GM12864 (cell line): ENCODE measurements around the gene TEDC1.

Experiments
- DNase-seq: peaks from one replicate; pipeline ENCODE4 v3.0.0-alpha.2; 2011; ENCODE audit warnings: low read depth
- H3K4me3 ChIP-seq: 2 replicates; pipeline ENCODE4 v1.5.1; 2011; ENCODE audit warnings: mild to moderate bottlenecking, low read depth, low read length, control low read depth
- TF ChIP-seq, protein P1 (sequence below): IDR thresholded peaks from 2 replicates; pipeline ENCODE4 v1.5.1; 2011; ENCODE audit warnings: low read depth, mild to moderate bottlenecking, moderate library complexity, low read length, control low read depth, inconsistent platforms; ENCODE audit errors: missing control alignments

The TEDC1 gene

DNA sequence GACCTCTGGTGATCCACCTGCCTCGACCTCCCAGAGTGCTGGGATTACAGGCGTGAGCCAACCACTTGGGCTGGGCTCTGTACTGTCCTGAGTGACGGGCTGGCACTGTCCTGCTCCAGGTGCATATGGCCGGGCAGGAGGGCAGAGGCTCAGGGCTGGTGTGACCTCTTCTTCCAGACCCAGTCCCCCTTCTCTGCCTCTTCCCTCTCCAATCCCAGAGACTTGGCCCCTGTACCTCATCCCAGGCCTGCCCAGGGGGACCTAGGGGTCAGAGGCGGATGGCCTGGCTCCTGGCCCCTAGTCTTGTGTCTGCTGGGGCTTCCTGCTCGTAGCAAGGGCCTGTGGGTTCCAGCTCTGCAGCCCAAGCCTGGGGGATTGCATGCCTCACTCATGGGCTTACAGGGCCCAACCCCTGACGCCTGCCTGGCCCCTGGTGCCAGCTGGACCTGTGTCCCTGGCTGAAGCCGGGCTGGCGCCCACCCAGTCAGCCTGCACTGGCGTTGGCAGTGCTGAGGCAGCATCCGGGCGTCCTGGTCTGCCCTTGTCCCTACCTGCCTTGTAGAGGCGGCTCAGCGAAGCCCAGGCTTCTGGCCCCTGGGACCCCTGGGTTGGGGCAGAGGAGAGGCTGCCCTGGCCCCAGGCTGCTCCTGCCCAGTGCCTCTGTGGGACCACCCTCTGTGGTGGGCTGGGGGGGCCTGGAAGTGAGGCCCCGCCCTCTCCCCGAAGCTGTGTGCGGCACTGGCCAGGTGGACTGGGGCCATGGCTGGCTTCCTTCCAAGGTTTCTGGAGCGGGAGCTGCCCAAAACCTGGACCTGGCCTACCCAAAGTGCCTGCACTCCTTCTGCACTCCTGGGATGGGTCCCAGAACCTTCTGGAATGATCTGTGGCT, 4.3 kb downstream of the TEDC1 start:
- TF ChIP-seq, protein P1, sequence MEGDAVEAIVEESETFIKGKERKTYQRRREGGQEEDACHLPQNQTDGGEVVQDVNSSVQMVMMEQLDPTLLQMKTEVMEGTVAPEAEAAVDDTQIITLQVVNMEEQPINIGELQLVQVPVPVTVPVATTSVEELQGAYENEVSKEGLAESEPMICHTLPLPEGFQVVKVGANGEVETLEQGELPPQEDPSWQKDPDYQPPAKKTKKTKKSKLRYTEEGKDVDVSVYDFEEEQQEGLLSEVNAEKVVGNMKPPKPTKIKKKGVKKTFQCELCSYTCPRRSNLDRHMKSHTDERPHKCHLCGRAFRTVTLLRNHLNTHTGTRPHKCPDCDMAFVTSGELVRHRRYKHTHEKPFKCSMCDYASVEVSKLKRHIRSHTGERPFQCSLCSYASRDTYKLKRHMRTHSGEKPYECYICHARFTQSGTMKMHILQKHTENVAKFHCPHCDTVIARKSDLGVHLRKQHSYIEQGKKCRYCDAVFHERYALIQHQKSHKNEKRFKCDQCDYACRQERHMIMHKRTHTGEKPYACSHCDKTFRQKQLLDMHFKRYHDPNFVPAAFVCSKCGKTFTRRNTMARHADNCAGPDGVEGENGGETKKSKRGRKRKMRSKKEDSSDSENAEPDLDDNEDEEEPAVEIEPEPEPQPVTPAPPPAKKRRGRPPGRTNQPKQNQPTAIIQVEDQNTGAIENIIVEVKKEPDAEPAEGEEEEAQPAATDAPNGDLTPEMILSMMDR: no peak
- DNase-seq: no peak
- H3K4me3 ChIP-seq: no peak overlapping the region

DNA sequence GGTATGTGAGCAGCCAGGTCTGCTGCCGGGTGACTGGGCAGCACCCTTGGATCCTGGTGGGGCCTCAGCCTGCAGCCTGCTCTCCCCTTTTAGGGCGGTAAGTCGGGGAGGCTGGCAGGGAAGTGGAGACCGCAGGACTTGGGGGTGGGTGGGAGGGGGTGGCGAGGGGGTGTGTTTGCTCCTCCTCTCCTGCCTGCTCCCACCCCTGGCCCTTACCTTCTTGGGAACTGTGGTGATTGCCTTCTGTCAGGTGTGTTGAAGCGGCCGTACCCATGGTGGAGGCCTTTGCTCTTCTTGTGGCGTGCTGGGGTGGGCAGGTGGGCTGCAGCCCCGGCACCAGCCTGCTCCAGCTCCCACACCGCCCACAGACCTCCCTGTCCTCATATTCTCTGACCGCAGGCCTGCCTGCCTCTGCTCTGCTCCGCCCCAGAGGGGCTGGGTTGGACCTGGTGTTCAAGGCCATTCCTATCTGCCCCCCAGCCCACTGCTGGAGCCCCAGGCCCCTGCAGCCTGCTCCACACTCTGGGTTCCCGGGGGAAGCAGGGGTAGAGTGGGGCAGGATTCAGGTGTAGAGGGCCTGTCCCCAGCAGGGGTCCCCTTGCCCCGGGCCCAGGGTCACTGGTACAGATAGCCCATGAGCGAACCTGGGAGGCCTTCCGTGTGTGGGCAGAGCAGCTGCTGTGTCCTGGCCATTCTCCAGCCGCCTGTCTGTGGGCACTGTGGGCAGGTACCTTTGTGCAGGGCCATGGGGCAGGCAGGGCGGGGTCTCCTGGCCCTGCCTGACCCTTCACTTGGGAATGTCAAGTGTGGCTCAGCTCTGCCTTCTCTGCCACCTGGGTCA, 5.2 kb downstream of the TEDC1 start:
- TF ChIP-seq, protein P1: no peak
- DNase-seq: no peak
- no peak overlapping the region for H3K4me3 ChIP-seq

DNA sequence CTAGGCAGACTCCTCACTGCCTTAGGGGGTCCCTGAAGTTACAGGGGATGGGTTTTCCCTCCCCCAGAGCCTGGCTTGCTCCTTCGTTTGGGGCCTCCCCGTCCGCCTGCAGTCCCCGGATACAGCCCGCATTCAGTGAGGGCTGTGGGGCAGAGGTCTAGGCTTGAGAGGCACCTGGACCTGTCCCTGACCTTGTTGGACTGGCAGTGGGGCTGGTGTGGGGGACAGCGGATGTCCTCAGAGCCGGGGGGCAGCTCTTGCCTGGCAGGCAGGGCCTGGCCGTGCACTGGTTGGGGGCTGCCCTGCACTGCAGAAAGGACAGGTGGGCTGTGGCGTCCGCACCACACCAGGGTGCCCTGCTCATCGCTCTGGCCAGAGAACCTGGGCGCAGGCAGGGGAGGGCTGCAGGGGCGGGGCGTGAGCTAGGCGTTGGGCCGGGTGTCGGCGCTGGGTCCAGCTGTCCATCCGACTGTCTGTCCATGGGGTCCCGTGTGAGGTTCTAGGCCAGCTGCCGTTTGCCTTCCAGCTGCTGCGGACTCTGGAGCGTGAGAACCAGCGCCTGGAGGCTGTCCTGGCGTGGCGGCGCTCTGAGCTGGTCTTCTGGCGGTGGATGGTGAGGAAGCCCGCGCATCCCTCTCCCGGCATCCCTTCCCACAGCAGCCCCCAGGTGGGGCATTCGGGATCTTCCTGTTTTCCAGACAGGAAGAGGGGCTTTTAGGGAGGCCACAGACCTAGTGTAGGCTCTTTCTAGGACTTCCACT, 6.0 kb downstream of the TEDC1 start:
- TF ChIP-seq, protein P1: no peak
- no peak for DNase-seq
- no peak overlapping the region for H3K4me3 ChIP-seq

DNA sequence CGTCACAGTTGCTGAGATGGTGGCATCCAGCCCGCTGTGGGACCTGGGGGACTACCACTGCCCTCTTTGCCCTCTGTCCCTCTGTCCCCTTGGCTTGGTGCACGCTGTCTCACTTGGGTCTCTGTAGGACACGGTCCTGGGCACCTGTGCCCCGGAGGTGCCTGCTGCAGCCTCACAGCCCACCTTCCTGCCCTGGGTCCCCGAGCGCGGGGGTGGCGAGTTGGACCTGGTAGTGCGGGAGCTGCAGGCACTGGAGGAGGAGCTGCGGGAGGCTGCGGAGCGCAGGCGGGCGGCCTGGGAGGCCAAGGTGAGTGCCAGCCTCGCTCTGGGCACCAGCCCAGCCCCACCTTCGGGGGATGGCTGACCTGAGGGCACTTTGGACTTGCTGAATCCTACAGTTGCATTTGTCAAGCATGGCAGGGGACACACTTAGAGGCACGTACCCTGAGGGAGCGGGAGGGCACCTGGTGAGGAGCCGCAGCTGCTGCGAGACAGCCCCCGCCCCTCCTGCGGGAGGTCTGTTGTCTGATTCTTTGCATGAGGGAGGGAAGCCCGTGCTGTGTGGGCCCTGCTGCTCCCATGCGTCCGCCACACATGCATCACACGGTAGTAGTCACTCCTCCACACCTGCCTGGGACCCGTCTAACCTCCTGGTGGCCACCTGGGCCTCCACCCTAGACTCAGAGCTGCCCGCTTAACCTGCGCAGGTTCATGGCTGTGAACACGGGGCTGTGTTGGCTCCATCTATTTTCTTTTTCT, 6.8 kb downstream of the TEDC1 start:
- DNase-seq: no peak
- no peak overlapping the region for H3K4me3 ChIP-seq
- TF ChIP-seq, protein P1: no peak

DNA sequence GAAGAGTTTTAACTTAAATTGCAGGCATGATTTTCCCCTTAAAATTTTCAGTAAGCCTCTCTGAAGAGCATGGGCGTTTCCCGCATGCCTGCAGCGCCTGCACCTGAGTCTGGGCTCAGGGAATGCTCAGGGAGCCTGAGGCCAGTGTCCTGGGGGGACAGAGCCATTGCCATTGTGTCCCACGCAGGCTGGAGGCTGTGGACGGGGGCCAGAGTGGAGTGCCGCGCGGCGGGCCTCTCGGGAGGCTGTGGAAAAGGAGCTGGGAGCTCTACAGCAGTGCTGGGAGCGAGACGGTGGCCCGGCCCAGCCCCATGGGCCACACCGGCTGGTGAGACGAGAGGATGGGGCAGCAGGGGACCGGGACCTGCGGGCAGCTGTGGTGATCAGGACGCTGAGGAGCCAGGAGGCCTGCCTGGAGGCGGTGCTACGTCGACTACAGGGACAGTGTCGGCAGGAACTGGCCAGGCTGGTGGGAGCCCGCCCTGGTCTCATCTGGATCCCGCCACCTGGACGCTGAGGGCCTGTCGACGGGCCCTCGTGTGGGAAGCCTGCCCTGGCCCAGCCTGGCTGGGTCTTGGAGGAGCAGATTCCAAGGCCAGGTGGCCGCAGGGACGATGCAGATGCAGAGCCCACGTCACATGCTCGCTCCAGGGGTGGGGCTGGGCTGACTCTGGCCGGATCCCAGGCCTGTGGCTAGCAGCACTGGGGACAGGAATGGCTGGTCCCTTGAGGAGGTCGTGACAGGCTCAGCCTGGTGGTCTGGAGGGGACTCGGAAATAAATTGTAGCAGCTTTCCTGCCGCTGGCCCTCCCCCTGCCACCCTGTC, 7.6 kb downstream of the TEDC1 start:
- TF ChIP-seq, protein P1: no peak
- DNase-seq: no peak
- no peak overlapping the region for H3K4me3 ChIP-seq
